Stomach (tissue), 4 donors: ENCODE results near the gene RASIP1.

Experiments used
- POLR2AphosphoS5 ChIP-seq, 3 donors: sonication (generic); formaldehyde crosslinking; IDR thresholded peaks; one replicate each; pipeline ENCODE4 v1.6.1; 2016; ENCODE audit warnings: antibody characterized with exemption in 3 of 3
- TF ChIP-seq, protein P1 (sequence below), 7 experiments: fragments of 450-650 bp in 4 of 7; fragments of 200-600 bp in 3 of 7; sonication (generic) in 3 of 7; IDR thresholded peaks; one replicate each; pipeline ENCODE4 v1.5.1; 2016 to 2019; ENCODE audit warnings: antibody characterized with exemption in 7 of 7, control low read depth in 2 of 7, mild to moderate bottlenecking in 1 of 7

DNA sequence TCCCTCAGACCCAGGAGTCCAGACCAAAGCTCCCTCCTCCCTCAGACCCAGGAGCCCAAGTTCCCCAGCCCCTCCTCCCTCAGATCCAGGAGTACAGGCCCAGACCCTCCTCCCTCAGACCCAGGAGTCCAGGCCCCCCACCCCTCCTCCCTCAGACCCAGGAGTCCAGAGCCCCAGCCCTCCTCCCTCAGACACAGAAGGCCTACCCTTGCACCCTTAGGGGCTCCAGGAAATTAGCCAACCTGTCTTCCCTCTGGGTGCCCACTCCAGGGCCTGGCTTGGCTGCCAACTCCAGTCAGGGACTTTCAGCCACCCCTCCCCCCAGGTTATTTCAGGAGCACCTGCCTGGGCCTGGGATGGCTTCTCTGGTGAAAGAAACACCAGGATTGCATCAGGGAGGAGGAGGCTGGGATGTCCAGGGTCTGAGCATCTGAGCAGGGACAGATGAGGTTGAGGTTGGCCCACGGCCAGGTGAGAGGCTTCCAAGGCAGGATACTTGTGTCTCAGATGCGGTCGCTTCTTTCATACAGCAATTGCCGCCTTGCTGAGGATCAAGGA, 14.8 kb upstream of the RASIP1 start, which contains the start of gene FGF21:
- TF ChIP-seq, protein P1, sequence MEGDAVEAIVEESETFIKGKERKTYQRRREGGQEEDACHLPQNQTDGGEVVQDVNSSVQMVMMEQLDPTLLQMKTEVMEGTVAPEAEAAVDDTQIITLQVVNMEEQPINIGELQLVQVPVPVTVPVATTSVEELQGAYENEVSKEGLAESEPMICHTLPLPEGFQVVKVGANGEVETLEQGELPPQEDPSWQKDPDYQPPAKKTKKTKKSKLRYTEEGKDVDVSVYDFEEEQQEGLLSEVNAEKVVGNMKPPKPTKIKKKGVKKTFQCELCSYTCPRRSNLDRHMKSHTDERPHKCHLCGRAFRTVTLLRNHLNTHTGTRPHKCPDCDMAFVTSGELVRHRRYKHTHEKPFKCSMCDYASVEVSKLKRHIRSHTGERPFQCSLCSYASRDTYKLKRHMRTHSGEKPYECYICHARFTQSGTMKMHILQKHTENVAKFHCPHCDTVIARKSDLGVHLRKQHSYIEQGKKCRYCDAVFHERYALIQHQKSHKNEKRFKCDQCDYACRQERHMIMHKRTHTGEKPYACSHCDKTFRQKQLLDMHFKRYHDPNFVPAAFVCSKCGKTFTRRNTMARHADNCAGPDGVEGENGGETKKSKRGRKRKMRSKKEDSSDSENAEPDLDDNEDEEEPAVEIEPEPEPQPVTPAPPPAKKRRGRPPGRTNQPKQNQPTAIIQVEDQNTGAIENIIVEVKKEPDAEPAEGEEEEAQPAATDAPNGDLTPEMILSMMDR (IDR thresholded peaks at IDR 0.05), result no peak
- TF ChIP-seq POLR2AphosphoS5 (IDR thresholded peaks at IDR 0.05), result no peak
